Osteoblast (primary cell): ENCODE results near the gene TMEM97. TPM values are rescaled to one million over a fixed set of nuclear protein-coding genes. Genes with fewer than 3 reads are reported as not detected.

ENCODE experiments used
- DNase-seq: peaks from one replicate; pipeline ENCODE4 v3.0.0; 2011; ENCODE audit warnings: low spot score, mixed read lengths; ENCODE audit not compliant: insufficient read length; ENCODE audit errors: missing footprints
- H2AFZ ChIP-seq: 2 replicates; pipeline ENCODE4 v1.6.0; 2011; ENCODE audit warnings: mild to moderate bottlenecking, low read length
- H3K27ac ChIP-seq: 2 replicates; pipeline ENCODE4 v1.5.1; 2011; ENCODE audit warnings: mild to moderate bottlenecking, low read depth, low read length, moderate library complexity
- H3K27me3 ChIP-seq: 2 replicates; pipeline ENCODE4 v1.6.0; 2012; ENCODE audit warnings: mild to moderate bottlenecking, control low read depth, inconsistent platforms, low read length, moderate library complexity; ENCODE audit not compliant: insufficient read depth
- H3K36me3 ChIP-seq: 2 replicates; pipeline ENCODE4 v1.5.1; 2011; ENCODE audit warnings: mild to moderate bottlenecking, low read length, control low read depth, moderate library complexity; ENCODE audit not compliant: insufficient read depth
- H3K4me1 ChIP-seq: 2 replicates; pipeline ENCODE4 v1.5.1; 2011; ENCODE audit warnings: mild to moderate bottlenecking, low read length, control low read depth, moderate library complexity; ENCODE audit not compliant: insufficient read depth
- H3K4me2 ChIP-seq: 2 replicates; pipeline ENCODE4 v1.6.0; 2011; ENCODE audit warnings: mild to moderate bottlenecking, low read length; ENCODE audit not compliant: insufficient read depth
- H3K4me3 ChIP-seq: fragments of 200-600 bp; sonication (generic); 3 replicates; pipeline ENCODE4 v1.5.1; 2012; ENCODE audit warnings: mild to moderate bottlenecking, low read length, inconsistent platforms; ENCODE audit not compliant: insufficient read depth
- H3K79me2 ChIP-seq: 2 replicates; pipeline ENCODE4 v1.6.0; 2012; ENCODE audit warnings: mild to moderate bottlenecking, low read length, control low read depth, inconsistent platforms; ENCODE audit not compliant: insufficient read depth
- H3K9me3 ChIP-seq: 2 replicates; pipeline ENCODE4 v1.5.1; 2011; ENCODE audit warnings: low read depth, low read length, control low read depth
- H4K20me1 ChIP-seq: 2 replicates; pipeline ENCODE4 v1.6.0; 2012; ENCODE audit warnings: mild to moderate bottlenecking, low read length, control low read depth; ENCODE audit not compliant: insufficient read depth
- total RNA-seq: library from RNA; depleted of rRNA; stranded (reverse); fragments of >200 nt; gene quantifications from 2 replicates; pipeline ENCODE4 v1.2.3, GENCODE V29; 2012
- TF ChIP-seq, protein P1 (sequence below): IDR thresholded peaks from 2 replicates; pipeline ENCODE4 v1.5.1; 2011; ENCODE audit warnings: mild to moderate bottlenecking, low read depth, low read length, moderate library complexity; ENCODE audit errors: extremely low read depth

TMEM97 gene
- total RNA-seq, 1 donor, result 20.6 TPM

- peak overlapping the region; percentile 99 for H3K4me2 ChIP-seq
- peak; percentile 46 for DNase-seq
- H3K27ac ChIP-seq, result peak overlapping the region; percentile 96
- peaks cover 45% of the 10 kb centered on the region for H3K4me1 ChIP-seq
- TF ChIP-seq, protein P1, sequence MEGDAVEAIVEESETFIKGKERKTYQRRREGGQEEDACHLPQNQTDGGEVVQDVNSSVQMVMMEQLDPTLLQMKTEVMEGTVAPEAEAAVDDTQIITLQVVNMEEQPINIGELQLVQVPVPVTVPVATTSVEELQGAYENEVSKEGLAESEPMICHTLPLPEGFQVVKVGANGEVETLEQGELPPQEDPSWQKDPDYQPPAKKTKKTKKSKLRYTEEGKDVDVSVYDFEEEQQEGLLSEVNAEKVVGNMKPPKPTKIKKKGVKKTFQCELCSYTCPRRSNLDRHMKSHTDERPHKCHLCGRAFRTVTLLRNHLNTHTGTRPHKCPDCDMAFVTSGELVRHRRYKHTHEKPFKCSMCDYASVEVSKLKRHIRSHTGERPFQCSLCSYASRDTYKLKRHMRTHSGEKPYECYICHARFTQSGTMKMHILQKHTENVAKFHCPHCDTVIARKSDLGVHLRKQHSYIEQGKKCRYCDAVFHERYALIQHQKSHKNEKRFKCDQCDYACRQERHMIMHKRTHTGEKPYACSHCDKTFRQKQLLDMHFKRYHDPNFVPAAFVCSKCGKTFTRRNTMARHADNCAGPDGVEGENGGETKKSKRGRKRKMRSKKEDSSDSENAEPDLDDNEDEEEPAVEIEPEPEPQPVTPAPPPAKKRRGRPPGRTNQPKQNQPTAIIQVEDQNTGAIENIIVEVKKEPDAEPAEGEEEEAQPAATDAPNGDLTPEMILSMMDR, result no peak
- H3K4me3 ChIP-seq, result peak overlapping the region; percentile 83
- peaks cover 36% of the 10 kb centered on the region for H4K20me1 ChIP-seq
- no peak overlapping the region for H2AFZ ChIP-seq
- H3K36me3 ChIP-seq, result peaks cover 27% of the 10 kb centered on the region
- no peaks in the 10 kb centered on the region for H3K27me3 ChIP-seq
- no peaks in the 10 kb centered on the region for H3K9me3 ChIP-seq
- H3K79me2 ChIP-seq, result peaks cover 82% of the 10 kb centered on the region
Measured at GRCh38 chr17:28334171-28334570, 15.2 kb downstream of the TMEM97 start.

DNA sequence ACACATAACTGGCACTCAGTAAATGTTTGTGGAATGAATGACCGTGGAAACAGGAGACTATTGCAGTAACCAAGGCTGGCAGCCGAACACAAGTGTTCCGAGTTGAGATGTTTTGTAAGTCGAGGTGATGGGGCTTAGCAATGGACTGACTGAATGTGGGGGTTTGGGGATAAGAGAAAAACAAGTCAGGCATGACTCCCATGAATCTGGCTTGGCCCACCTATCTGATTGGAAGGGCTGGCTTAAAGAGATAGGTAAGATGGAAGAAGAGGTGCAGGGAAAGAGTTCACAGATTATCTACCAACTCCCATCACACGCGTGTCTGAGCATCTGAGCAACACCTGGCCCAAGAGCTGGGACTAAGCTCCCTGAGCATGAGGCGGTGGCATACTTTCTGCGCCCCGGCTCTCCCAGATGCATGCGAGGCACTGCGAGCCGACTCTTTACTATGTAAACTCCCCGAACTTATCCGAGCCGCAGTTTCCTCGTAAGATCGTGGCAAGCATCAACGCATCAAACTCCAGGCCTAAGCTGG lies 15.7 kb downstream of the TMEM97 start:
- H3K27ac ChIP-seq, result peak overlapping the region; percentile 96
- no peaks in the 10 kb centered on the region for H3K27me3 ChIP-seq
- H2AFZ ChIP-seq, result peak overlapping the region; percentile 69
- TF ChIP-seq, protein P1, result no peak
- peaks cover 38% of the 10 kb centered on the region for H4K20me1 ChIP-seq
- H3K4me1 ChIP-seq, result peaks cover 47% of the 10 kb centered on the region
- H3K9me3 ChIP-seq, result no peaks in the 10 kb centered on the region
- peaks cover 28% of the 10 kb centered on the region for H3K36me3 ChIP-seq
- H3K4me3 ChIP-seq, result peak overlapping the region; percentile 83
- no peak for DNase-seq
- H3K79me2 ChIP-seq, result peaks cover 85% of the 10 kb centered on the region
- H3K4me2 ChIP-seq, result peak overlapping the region; percentile 99

- TF ChIP-seq, protein P1, result no peak
- Histone ChIP-seq H3K36me3 (peaks cover 32% of the 10 kb centered on the region), H3K4me2 (peak within 1 kb of the TSS; percentile 99), H3K9me3 (no peaks in the 10 kb centered on the region), H3K27me3 (no peaks in the 10 kb centered on the region), H2AFZ (peak within 1 kb of the TSS; percentile 69), H3K4me3 (peak within 1 kb of the TSS; percentile 83), H3K79me2 (peaks cover 91% of the 10 kb centered on the region), H3K4me1 (peaks cover 47% of the 10 kb centered on the region), H4K20me1 (peaks cover 43% of the 10 kb centered on the region), H3K27ac (peak within 1 kb of the TSS; percentile 96)
- DNase-seq, result peak; percentile 96
Measured at GRCh38 chr17:28335201-28335958, 16.4 kb downstream of the TMEM97 start, which contains the start of the genes IFT20 and TNFAIP1. TSS of gene IFT20 (minus strand) at chr17:28335472. CDS start at chr17:28331985, 3,487 bp downstream. TSS of gene TNFAIP1 (plus strand) at chr17:28335761. CDS start at chr17:28339522, 3,761 bp downstream.
